GM12878 (cell line): ENCODE measurements around the gene CERK. TPM values are rescaled to one million over a fixed set of nuclear protein-coding genes. Genes with fewer than 3 reads are reported as not detected.

Source experiments
- ATAC-seq: fragments of 200-7000 bp; cut with Tn5 transposase; 3 replicates; pipeline ENCODE4 v1.9.1; 2020; ENCODE audit warnings: mild to moderate bottlenecking, moderate library complexity
- BruUV-seq: library from RNA; stranded (reverse); fragments of 400-500 nt; replicated peaks from 2 replicates; lab custom pipeline; 2021; lab: Mats Ljungman, UMichigan
- CTCF ChIA-PET: fragments of 300-600 bp; sonication (Branson Sonifier 250); formaldehyde crosslinking; extraction: SDS; loops from one replicate; lab custom pipeline; 2021; ENCODE audit warnings: inconsistent platforms; lab: Yijun Ruan, JAX
- POLR2A ChIA-PET: fragments of 350-600 bp; formaldehyde crosslinking; extraction: SDS; loops from one replicate; lab custom pipeline; 2021; ENCODE audit warnings: inconsistent platforms; lab: Charles Lee
- RAD21 ChIA-PET: fragments of 300-600 bp; sonication (Branson Sonifier 250); formaldehyde crosslinking; loops from one replicate; lab custom pipeline; 2023; ENCODE audit warnings: antibody characterized with exemption; ENCODE audit not compliant: unreplicated experiment; lab: Charles Lee
- SMC1A ChIA-PET: fragments of 300-600 bp; sonication (Branson Sonifier 250); formaldehyde crosslinking; loops from one replicate; lab custom pipeline; 2023; ENCODE audit not compliant: unreplicated experiment, uncharacterized antibody; lab: Charles Lee
- DNase-seq: peaks from one replicate; pipeline ENCODE4 v3.0.0-alpha.2; 2011; ENCODE audit warnings: low read depth, low spot score
- FAIRE-seq: peaks from 3 replicates; lab custom pipeline; 2011; peaks lifted over from hg19 to GRCh38; lab: Jason Lieb, UNC
- H2AFZ ChIP-seq: 2 replicates; pipeline ENCODE4 v1.6.0; 2011; ENCODE audit warnings: low read depth, low read length, control low read depth; ENCODE audit not compliant: control insufficient read depth
- H3K27ac ChIP-seq: 2 replicates; pipeline ENCODE4 v1.5.1; 2011; ENCODE audit warnings: control low read depth; ENCODE audit not compliant: control insufficient read depth, insufficient read depth
- H3K27me3 ChIP-seq, 2 experiments: replicated peaks in 1 of 2; 2 replicates each; pipeline versions ENCODE4 v1.6.0 to v1.6.1; 2011; ENCODE audit warnings: low read length in 1 of 2; ENCODE audit not compliant: control insufficient read depth in 2 of 2, insufficient read depth in 2 of 2
- H3K36me3 ChIP-seq, 2 experiments: 2 replicates each; pipeline ENCODE4 v1.5.1; 2011; ENCODE audit warnings: low read length in 1 of 2; ENCODE audit not compliant: control insufficient read depth in 2 of 2, insufficient read depth in 2 of 2
- H3K4me1 ChIP-seq: 2 replicates; pipeline ENCODE4 v1.6.1; 2011; ENCODE audit warnings: mild to moderate bottlenecking, low read length, moderate library complexity, mixed read lengths; ENCODE audit not compliant: control insufficient read depth, insufficient read depth
- H3K4me2 ChIP-seq: 2 replicates; pipeline ENCODE4 v1.6.0; 2011; ENCODE audit warnings: control low read depth; ENCODE audit not compliant: control insufficient read depth, insufficient read depth
- H3K4me3 ChIP-seq: fragments of 200-600 bp; sonication (generic); 2 replicates; pipeline ENCODE4 v1.5.1; 2016
- H3K79me2 ChIP-seq: 2 replicates; pipeline ENCODE4 v1.6.0; 2011; ENCODE audit warnings: low read length; ENCODE audit not compliant: control insufficient read depth, insufficient read depth
- H3K9ac ChIP-seq: 2 replicates; pipeline ENCODE4 v1.8.0; 2011; ENCODE audit warnings: low read length, control low read depth, mixed read lengths; ENCODE audit not compliant: control insufficient read depth, insufficient read depth
- H3K9me3 ChIP-seq: replicated peaks from 3 replicates; pipeline ENCODE4 v1.5.1; 2011; ENCODE audit warnings: mild to moderate bottlenecking, low read length; ENCODE audit not compliant: control insufficient read depth, insufficient read depth
- H4K20me1 ChIP-seq: 2 replicates; pipeline ENCODE4 v1.6.0; 2011; ENCODE audit not compliant: control insufficient read depth, insufficient read depth
- BHLHE40 ChIP-seq, 2 experiments: fragments of 450-650 bp in 1 of 2; IDR thresholded peaks; 2 replicates each; pipeline ENCODE4 v1.6.1; 2011 to 2017; ENCODE audit warnings: low read depth in 2 of 2, borderline replicate concordance in 1 of 2, improper control_type of control experiment in 1 of 2, low read length in 1 of 2, mild to moderate bottlenecking in 1 of 2
- CBFB ChIP-seq: IDR thresholded peaks from 2 replicates; pipeline ENCODE4 v1.6.1; 2016; ENCODE audit warnings: antibody characterized with exemption, low read depth
- CEBPB ChIP-seq, 2 experiments: fragments of 150-350 bp in 1 of 2; IDR thresholded peaks; 2 replicates each; pipeline ENCODE4 v1.6.1; 2012 to 2014; ENCODE audit warnings: low read depth in 2 of 2, low read length in 2 of 2, borderline replicate concordance in 1 of 2, inconsistent platforms in 1 of 2
- ELK1 ChIP-seq: IDR thresholded peaks from 2 replicates; pipeline ENCODE4 v1.6.1; 2012; ENCODE audit warnings: low read depth, low read length, improper control_type of control experiment
- HCFC1 ChIP-seq: fragments of 150-350 bp; IDR thresholded peaks from 2 replicates; pipeline ENCODE4 v1.6.1; 2014; ENCODE audit warnings: low read length
- HDAC2 ChIP-seq: fragments of 200-600 bp; sonication (generic); IDR thresholded peaks from 2 replicates; pipeline ENCODE4 v1.6.1; 2017
- HSF1 ChIP-seq: fragments of 150-350 bp; IDR thresholded peaks from 2 replicates; pipeline ENCODE4 v1.6.1; 2014; ENCODE audit warnings: mild to moderate bottlenecking, low read depth, low read length
- IRF3 ChIP-seq: fragments of 450-650 bp; IDR thresholded peaks from 2 replicates; pipeline ENCODE4 v1.6.1; 2014; ENCODE audit warnings: mild to moderate bottlenecking
- MEF2A ChIP-seq: IDR thresholded peaks from 2 replicates; pipeline ENCODE4 v1.6.1; 2011; ENCODE audit warnings: low read depth, mild to moderate bottlenecking, low read length, moderate library complexity; ENCODE audit not compliant: insufficient read depth
- NFYB ChIP-seq: IDR thresholded peaks from 2 replicates; pipeline ENCODE4 v1.6.1; 2011; ENCODE audit warnings: low read depth, mild to moderate bottlenecking, low read length, improper control_type of control experiment, moderate library complexity; ENCODE audit not compliant: insufficient read depth
- NR2C1 ChIP-seq: fragments of 450-650 bp; IDR thresholded peaks from 2 replicates; pipeline ENCODE4 v1.6.1; 2017; ENCODE audit warnings: antibody characterized with exemption, mild to moderate bottlenecking, moderate library complexity
- SREBF1 ChIP-seq: IDR thresholded peaks from 2 replicates; pipeline ENCODE4 v1.6.1; 2012; ENCODE audit warnings: mild to moderate bottlenecking, low read length
- YBX1 ChIP-seq: fragments of 450-650 bp; IDR thresholded peaks from 2 replicates; pipeline ENCODE4 v1.6.1; 2016; ENCODE audit warnings: antibody characterized with exemption
- ZNF207 ChIP-seq: fragments of 450-650 bp; IDR thresholded peaks from 2 replicates; pipeline ENCODE4 v1.6.1; 2014; ENCODE audit warnings: antibody characterized with exemption, mild to moderate bottlenecking, borderline replicate concordance
- ZNF622 ChIP-seq: fragments of 450-650 bp; IDR thresholded peaks from 2 replicates; pipeline ENCODE4 v1.6.1; 2017; ENCODE audit warnings: mild to moderate bottlenecking, inconsistent platforms
- WGBS: methylation state at CpG from one replicate; pipeline ENCODE4 v1.1.6; 2016; ENCODE audit warnings: low lambda C conversion rate; ENCODE audit not compliant: insufficient replicate concordance, insufficient coverage; ENCODE audit errors: missing lambda C conversion rate; 5-methylcytosine and 5-hydroxymethylcytosine counted together
- in situ Hi-C: fragments of 300-500 bp; cut with MboI; formaldehyde crosslinking; loops from 9 replicates; pipeline ENCODE4 v1.14.3; 2018; ENCODE audit warnings: mixed read lengths
- intact Hi-C: fragments of 100-400 bp; cut with micrococcal nuclease; formaldehyde crosslinking; loops from one replicate; pipeline ENCODE4 v1.14.2; 2022; ENCODE audit not compliant: unreplicated experiment
- polyA plus RNA-seq, 11 experiments: library from polyadenylated mRNA; depleted of rRNA in 4 of 11; unstranded in 6 of 11; stranded (reverse) in 5 of 11; fragments of >200 nt; fragmentation: Nextera tagmentation in 4 of 11; fragmentation: Illumina TruSeq in 1 of 11; extraction: Ambion mirVana in 4 of 11; extraction: Trizol in 1 of 11; gene quantifications; 1 replicate in 1 of 11; 2 replicates in 10 of 11; pipeline versions ENCODE4 v1.2.1 to v1.2.3, GENCODE V29; 2011 to 2016; ENCODE audit warnings: inconsistent platforms in 2 of 11, missing spikeins in 2 of 11, low read depth in 1 of 11
- total RNA-seq, 4 experiments: library from RNA; depleted of rRNA in 3 of 4; stranded (reverse); fragments of >200 nt in 3 of 4; fragmentation: Illumina TruSeq in 1 of 4; extraction: Trizol in 1 of 4; gene quantifications; 2 replicates each; pipeline versions ENCODE4 v1.2.1 to v1.2.3, GENCODE V29; 2013 to 2021

Gene CERK
- total and polyA plus RNA-seq, 10 of the 15 experiments (the other 5 are each of a cell fraction or from before 2014, with no cell fraction given) = 4.0 to 41.1 (median 30.2) TPM

- Histone ChIP-seq H3K27me3 (no peaks in the 10 kb centered on the region), H3K4me2 (no peak overlapping the region), H3K4me3 (no peak overlapping the region), H3K9me3 (no peaks in the 10 kb centered on the region), H3K79me2 (no peaks in the 10 kb centered on the region), H4K20me1 (no peaks in the 10 kb centered on the region), H3K36me3 (peaks cover 0 to 25% of the 10 kb centered on the region in 2 experiments; a peak in 3 of 4 replicates), H3K4me1 (peaks cover 8% of the 10 kb centered on the region), H2AFZ (no peak overlapping the region), H3K9ac (no peak overlapping the region), H3K27ac (no peak overlapping the region)
- intact Hi-C loops = no loop called here
- ChIA-PET RAD21 (interaction anchor here (0.7 to 1.5 kb wide), 3 partner anchors 9 to 108 kb away, joined by 3 read pairs; no protein-coding TSS in a partner anchor), POLR2A (no interaction called here), CTCF (interaction anchor here (1.4 to 1.7 kb wide), 2 partner anchors 10 to 108 kb away, joined by 3 to 7 read pairs; no protein-coding TSS in a partner anchor), SMC1A (interaction anchor here (0.8 kb wide), 1 partner anchor 108 kb away, joined by 3 read pairs; no protein-coding TSS in a partner anchor)
- 76% methylated on average over 14 of the region's 17 CpGs for WGBS
- DNase-seq (no peak), ATAC-seq (no peak), FAIRE-seq (no peak)
- in situ Hi-C loops = no loop called here
- BruUV-seq = TSS peak; percentile 75
- TF ChIP-seq NFYB (no peak), ZNF207 (no peak), HSF1 (no peak), SREBF1 (no peak), YBX1 (no peak), HCFC1 (no peak), ZNF622 (no peak), CEBPB (IDR thresholded peaks at IDR 0.05; ENCODE audit: borderline replicate concordance in 1 of 2, low read depth in 2 of 2, low read length in 2 of 2) (no peak), CBFB (no peak), ELK1 (no peak), IRF3 (no peak), BHLHE40 (IDR thresholded peaks at IDR 0.05; ENCODE audit: borderline replicate concordance in 1 of 2, low read depth in 2 of 2, low read length in 1 of 2) (no peak), HDAC2 (no peak), MEF2A (no peak), NR2C1 (no peak)
Measured at GRCh38 chr22:46671824-46672432, 66.1 kb downstream of the CERK start.
